HT1080 (cell line): Measurements from ENCODE around the gene RPL32. TPM values are rescaled to one million over a fixed set of nuclear protein-coding genes. Genes with fewer than 3 reads are reported as not detected.
"Not testable (repeated sequence)": the region's sequence is repeated elsewhere in the genome, so short reads cannot be mapped to it uniquely, and the experiment has no call there.

Source experiments
- DNase-seq: peaks from one replicate; pipeline ENCODE4 v3.0.0-alpha.2; 2015; ENCODE audit warnings: low read depth
- total RNA-seq: library from RNA; depleted of rRNA; stranded (reverse); fragments of >200 nt; shearing (Covaris generic); gene quantifications from 2 replicates; pipeline ENCODE4 v1.2.3, GENCODE V29; 2014

The RPL32 gene
- total RNA-seq, 1 experiment from 2014 or later: 2,901 TPM

DNA sequence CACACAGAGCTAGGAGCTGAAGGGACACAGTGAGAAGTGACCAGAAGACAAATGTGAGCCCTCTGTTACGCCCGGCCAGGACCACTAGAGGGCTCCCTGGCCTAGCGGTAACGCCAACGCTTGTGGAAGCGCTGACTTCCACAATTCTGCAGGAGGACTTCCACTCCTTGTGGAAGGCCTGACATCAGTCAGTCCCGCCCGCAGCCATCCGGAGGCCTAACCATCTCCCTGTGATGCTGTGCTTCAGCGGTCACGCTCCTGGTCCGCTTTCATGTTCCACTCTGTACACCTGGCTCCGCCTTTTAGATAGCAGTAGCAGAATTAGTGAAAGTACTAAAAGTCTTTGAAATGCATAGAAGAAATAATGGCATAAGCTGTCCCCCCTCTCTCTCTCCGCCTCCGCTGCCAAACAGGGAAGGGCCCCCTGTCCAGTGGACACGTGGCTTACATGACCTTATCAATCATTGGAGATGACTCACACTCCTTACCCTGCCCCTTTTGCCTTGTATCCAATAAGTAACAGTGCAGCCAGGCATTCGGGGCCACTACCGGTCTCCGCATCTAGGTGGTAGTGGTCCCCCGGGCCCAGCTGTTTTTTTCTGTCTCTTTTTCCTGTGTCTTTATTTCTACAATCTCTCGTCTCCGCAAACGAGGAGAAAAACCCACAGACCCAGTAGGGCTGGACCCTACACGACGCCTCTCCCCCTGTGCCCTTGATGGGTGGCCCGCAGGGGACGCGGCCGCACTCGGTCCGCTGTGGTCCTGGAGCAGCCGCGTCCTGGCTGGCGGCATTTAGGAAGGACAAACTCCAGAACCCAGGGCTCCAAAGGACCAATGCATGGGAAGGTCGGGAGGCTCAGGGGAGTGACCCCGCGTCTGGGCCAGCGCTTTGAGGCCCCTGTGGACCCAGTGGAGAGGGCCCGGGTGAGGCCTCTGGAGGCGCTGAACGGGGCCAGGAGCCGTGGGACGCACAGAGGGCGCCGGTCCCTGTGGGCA, 27.0 kb upstream of the RPL32 start:
- DNase-seq: peak; percentile 72

DNA sequence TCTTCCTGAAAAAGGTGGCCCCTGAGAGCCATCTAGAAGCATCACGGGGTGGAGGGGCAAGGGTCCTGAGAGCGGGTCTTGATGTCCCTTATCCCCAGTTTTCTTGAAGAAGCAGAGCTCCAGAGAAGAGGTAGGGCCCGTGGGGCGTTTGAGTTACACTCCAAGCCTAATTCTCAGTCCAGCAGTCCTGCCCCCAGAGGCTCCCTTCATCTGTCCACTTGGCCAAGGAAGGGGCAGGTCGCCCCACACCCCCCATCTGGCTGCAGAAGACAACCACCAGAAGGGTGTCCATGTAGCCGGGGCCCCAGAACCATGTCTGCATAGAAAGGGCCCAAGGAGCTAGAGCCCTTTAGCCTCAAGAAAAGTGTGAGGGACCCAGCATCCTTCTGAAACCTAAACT, 25.5 kb upstream of the RPL32 start:
- no peak for DNase-seq

DNA sequence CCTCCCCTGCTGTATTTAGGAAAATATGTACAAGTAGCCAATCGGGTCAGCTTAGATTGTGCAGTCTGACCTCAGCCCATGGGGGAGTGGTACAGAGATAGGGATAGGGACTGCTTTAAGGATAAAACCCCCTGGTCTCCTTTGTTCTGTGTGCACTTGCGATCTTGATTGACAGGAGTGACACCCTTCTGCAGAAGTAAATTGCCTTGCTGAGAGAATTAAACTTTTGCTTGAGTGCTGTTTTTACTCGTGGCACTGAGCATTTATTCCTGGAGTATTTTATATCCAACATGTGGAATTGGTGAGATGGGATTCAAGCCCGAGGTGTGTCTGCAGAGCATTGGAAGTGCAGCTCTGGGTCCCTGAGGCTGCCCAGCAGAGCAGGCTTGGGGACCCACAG, 23.9 kb upstream of the RPL32 start:
- no peak for DNase-seq

DNA sequence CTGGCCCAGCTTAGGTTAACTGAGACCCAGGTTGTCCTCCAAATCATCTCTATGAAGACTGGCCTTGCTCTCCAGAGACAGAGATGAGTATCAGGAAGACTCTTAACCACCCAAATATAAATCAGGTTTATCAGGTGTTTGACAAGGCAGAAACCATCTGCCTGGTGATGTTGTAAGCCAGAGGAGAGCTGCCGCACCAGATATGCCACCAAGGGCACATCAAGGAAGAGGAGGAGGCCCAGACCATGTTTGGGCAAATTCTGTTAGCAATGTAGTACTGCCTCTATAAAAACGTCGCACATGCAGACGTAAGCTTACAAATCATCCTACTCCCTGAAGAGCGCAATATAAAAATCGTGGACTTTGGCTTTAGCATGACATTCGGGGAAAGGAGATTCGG, 21.0 kb upstream of the RPL32 start:
- DNase-seq: no peak

DNA sequence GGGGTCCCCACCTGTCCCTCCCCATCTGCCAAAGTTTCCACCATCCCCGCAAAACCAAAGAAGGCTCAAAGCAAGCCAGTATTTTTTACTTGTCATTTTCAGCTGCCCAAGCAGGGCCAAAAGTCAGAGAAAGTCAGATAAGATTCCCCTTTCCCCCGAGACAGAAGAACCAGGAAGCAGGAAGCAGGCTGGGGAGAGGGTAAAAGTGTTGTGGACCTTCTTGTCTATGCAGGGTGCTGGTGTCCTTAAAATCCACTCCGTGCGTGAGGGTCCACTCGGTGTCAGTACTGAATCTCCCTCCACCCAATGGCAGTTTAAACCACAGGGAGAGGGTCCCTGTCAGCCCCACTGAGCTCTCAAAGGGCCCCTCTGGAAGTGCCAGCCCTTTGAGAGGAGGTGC, 20.2 kb upstream of the RPL32 start:
- no peak for DNase-seq

DNA sequence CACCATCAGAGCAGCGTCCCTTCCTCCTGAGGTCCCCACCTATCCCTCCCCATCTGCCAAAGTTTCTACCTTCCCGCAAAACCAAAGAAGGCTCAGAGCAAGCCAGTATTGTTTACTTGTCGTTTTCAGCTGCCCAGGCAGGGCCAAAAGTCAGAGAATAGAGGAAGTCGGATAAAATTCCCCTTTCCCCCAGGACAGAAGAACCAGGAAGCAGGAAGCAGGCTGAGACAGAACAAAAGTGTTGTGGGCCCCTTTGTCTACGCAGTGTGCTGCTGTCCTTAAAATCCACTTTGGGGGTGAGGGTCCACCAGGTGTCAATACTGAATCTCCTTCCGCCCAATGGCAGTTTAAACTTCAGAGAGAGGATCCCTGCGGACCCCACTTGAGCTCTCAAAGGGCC, 18.5 kb upstream of the RPL32 start:
- DNase-seq: no peak

DNA sequence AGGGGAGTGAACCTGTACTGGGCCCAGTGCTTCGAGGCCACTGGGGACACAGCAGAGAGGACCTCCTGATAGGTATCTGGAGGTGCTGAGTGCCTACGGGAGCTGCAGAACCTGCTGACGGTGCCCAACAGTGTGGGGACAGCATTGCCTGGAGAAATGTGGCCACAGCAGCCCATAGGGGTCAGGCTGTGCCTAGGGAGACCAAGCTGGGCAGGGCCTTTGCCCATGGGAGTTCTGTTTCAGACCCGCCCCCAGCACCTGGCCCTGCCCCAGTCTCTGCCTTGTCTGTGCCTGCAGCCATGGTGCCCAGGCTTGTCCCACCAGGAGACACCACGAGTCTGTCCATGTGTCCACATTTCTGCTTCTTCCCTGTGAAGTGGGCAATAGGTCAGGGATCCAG, 15.3 kb upstream of the RPL32 start:
- no peak for DNase-seq

DNA sequence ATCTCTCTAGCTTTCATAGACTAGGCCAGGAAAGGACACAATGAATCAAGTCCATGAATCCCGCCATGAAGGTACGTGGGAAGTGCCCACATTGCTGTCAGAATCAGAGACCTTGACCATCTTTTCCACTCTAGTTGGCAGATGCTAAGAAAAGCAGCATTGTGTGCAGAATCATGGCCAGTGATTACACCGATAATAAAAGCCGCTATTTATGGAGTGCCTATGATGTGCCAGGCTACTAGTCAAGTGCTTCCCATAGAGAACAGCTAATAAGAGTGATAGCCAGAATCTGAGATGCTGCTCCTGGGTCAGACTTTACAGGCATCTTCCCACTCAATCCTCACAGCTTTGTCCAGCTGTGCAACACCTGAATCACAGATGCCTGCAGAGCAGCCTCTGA, 13.2 kb upstream of the RPL32 start:
- no peak for DNase-seq

DNA sequence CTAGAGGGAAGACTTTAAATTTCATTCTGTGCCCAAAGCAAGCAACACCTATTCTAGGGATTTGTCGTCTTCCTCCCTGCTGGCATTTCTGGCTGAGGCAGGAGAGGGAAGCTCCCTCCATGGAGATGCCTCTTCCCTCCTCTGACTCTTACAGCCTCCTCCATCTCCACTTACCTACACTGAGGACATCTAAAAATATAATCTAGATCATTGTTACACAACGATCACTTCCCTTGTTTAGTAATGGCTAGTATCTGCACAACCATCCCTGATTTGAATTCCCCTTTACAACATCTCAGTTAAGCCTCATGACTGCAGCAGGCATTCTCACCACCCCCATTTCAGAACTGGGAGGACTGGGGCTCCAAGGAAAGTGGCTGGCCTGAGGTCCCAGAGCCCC, 12.5 kb upstream of the RPL32 start:
- DNase-seq: not testable (repeated sequence)

DNA sequence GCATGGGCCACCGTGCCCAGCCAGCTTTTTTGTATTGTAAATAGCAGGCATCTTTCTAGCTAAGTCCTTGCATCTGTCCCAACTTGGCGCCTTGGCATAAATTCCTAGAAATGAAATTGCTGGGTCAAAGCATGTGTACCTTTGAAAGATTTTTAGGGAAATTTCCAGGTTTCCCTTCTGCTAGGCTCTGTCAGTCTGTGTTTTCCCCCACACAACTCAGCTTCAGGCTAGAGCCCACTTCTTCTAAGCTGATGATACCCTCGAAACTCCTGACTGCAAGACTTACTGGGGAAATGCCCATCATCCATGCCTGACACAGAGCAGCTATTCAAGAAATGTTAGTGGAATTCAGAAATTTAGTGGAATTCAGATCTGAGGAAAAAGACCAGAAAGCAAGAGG, 10.8 kb upstream of the RPL32 start:
- no peak for DNase-seq

DNA sequence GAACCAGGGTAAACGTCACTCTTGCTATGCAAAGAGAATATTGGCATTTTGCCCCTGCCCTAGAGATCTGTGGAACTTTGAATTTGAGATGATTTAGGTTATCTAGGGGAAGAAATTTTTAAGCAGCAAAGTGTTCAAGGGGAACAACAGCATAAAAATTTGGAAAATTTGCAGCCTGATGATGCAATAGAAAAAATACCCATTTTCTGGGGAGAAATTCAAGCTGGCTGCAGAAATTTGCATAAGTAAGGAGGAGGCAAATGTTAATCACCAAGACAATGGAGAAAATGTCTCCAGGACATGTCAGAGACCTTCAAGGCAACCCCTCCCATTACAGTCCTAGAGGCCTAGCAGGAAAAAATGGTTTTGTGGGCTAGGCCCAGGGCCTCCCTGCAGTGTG, 4.4 kb upstream of the RPL32 start:
- DNase-seq: no peak

DNA sequence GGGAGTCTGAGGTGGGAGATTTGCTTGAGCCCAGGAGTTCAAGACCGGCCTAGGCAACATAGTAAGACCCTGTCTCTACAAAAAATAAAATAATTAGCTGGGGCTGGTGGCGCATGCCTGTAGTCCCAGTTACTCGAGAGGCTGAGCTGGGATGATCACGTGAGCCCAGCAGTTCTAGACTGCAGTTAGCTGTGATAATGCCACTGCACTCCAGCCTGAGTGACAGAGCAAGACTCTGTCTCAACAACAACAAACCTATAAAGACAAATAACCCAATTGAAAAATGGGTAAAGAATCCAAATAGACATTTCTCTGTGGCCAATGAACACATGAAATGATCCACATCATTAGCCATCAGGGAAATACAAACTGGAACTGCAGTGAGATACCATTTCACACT, 1.1 kb upstream of the RPL32 start:
- DNase-seq: no peak

DNA sequence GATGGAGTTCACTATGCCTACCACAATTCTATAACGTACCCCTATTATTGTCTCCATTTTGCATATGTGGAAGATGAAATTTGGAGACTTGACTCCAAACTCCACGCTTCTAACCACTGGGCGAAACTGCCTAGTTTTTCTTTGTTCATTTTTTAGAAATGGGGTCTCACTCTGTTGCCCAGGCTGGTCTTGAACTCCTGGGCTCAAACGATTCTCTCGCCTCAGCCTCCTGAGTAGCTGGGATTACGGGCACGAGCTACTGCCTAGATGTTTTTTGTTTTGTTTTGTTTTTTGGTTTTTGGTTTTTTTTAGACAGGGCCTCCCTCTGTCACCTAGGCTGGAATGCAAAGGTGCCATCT, 584 bp upstream of the RPL32 start:
- DNase-seq: no peak

DNA sequence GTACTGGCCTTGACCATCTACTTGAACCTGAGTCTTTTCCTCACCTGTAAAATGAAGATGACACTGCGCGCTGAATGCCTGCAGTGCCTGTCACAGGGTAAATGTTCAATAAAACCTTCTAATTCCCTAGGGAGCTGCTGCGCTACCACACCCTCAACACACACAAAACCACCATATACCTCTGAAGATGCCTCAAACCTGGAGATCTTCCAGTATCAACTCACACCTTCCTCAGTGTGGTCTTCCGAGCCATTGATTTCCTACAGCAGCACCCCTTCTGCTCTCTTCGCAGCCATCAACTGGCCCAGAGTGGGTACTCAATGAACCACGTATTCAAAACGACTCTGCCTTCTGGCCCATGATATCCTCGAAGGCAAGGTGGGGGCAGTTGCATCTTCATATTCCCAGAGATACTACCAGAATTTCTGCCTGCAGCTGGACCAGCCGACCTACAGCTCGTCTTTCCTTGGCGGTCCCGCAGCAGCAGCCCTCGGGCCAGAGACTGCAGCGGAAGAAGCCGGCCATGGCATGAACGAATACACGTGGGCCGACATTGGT, 695 bp downstream of the RPL32 start:
- no peak for DNase-seq

DNA sequence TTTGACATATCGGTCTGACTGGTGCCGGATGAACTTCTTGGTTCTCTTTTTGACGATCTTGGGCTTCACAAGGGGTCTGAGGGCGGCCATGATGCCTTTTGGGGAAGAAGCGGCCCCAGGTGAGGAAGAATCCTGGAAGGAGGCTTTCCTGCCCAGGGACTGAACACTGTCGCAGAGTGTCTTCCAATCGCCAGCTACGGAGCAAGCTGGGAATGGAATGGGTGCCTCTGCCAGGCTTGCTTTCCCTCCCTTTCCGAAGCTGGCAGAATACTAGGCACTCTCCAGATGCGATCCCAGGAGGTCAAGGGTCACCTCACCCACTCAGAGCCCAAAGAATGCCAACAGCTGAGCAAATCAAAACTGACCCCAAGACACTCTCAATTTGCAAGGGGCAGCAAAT, 1.2 kb downstream of the RPL32 start:
- DNase-seq: not testable (repeated sequence)

DNA sequence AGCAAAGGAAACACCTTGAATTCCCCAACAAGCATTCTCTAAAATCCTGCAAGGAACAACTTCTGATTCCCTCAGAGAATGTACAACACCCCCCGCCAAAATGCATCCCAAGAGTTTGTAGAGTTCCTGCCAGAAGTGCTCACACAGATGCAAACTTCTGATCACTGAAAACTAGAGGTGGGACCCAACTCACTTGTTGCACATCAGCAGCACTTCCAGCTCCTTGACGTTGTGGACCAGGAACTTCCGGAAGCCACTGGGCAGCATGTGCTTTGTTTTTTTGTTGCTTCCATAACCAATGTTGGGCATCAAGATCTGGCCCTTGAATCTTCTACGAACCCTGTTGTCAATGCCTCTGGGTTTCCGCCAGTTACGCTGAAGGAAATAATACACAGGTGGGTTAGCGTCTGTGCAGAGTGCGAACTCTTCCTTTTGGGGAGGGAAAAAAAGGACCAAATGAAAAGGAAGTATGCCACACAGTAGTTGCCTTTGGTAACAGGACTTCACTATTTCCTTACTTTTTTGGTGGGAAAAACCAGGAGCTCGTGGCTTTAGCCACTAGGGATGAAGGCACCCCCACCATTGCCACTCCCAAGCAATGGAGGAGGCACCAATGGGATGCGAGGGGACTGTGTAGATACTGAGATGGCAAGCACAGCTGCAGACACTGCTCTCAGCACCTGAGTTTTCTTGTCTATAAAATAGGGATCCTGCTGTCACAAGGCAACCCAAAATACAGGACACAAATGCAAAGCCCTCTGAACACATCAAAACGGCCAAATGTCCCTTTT, 2.0 kb downstream of the RPL32 start:
- DNase-seq: no peak

DNA sequence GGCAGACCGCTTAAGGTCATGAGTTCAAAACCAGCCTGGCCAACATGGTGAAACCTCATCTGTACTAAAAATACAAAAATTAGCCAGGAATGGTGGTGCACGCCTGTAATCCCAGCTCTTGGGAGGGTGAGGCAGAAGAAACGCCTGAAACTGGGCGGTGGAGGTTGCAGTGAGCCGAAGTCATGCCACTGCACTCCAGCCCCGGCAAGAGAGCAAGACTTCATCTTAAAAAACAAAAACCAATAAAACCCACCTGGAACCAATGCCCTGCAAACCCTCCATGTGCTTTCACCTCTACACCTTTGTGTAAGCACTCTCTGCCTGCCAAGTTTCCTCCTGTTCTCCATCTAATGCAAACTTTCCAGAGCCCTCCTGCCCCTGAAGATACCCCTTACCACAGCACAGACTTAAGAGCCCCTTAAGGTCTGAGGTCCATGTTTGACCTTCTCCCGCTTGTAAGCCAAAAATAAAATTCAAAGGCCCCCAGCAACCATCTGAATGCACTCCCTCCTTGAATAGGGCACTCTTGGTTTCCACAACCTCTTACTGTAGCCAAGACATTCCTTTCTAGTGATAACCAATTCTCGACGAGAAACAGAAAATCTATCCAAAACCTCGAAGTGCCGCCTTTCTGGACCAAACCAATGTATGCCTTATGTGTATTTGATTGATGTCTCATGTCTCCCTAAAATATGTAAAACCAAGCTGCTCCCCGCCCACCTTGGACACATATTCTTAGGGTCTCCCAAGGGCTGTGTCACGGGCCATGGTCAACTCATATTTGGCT, 3.0 kb downstream of the RPL32 start:
- DNase-seq: no peak

DNA sequence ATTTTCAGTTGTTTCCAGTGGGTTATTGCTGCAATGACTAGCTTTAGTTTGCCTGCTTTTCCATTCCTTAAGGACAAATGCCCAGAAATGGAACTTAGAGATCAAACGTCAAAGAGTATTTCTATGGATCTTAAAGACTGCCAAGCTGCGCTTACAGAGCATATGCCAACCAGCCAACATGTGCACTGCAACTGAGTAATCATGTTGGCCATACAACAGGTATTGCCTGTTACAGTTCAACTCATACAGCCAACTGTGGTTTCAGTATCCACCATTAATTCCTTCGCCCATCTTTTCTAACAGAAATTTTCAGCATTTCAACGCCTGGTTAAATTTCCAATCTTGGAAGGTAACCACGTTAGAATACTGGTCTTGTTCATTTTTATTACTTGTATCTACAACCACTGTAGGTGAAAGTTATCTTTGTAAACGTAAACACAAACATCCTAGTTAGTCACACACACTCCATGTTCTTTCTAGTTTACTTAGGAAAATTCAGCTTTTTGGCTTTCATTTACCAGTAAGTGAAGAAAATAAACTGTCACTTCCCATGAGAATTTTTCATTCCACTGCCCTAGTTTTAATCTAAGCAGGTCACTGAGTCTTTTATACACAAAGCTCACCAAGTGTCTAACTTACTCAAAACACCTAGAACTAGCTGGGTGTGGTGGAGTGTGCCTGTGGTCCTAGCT, 3.9 kb downstream of the RPL32 start:
- DNase-seq: no peak

DNA sequence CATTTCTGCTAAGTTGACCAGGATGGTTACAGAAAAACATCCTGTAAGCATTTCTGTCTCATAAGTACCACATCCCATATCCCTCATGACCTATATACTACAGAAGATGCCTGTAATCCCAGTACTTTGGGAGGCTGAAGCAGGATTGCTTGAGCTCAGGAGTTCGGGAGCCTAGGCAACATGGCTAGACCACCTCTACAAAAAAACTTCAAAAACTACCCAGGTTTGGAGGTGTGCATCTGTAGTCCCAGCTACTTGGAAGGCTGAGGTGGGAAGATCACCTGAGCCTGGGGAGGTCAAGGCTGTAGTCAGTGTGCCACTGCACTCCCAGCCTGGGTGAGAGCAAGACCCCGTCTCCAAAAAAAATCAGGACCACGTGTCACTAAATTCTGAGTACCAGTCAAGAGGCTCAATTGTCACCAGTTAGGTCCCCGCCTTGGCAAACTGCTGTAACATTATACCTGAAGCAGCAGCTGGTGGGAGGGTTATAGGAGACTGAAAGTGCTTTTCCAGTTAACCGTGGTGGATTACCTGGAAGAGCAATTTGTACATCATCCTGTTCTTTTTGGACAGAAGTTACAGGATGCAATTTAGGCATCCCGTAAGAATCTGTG, 6.2 kb downstream of the RPL32 start:
- DNase-seq: no peak
